ENCODE results near the gene URI1. TPM values are rescaled to one million over a fixed set of nuclear protein-coding genes. Genes with fewer than 3 reads are reported as not detected.
"Not testable (repeated sequence)": the region's sequence is repeated elsewhere in the genome, so short reads cannot be mapped to it uniquely, and the experiment has no call there.

URI1 gene
- total RNA-seq, result 10 to 100 TPM; 67.4 to 69.4 TPM

- ChIA-PET CTCF (interaction anchor here (0.5 to 1.1 kb wide), 4 partner anchors 57 to 88 kb away, joined by 3 to 4 read pairs (median 4); no protein-coding TSS in a partner anchor), POLR2A (interaction anchor here (0.5 to 1.4 kb wide), 10 partner anchors 16 to 336 kb away, joined by 3 to 4 read pairs (median 3); partner anchors contain the start of gene POP4)
These were observed at the start of gene URI1 for GRCh38 chr19:29941828-29942403. URI1 (plus strand) TSS chr19:29942239; CDS start chr19:29942548, 309 bp downstream.

GRCh38 chr19:29893606-29894284, 48.3 kb upstream of the URI1 start:
- ChIA-PET POLR2A (no interaction called here), CTCF (no interaction called here)

- ChIA-PET POLR2A (no interaction called here), CTCF (interaction anchor here (0.6 to 1.1 kb wide), 2 partner anchors 37 to 67 kb away, joined by 3 read pairs; no protein-coding TSS in a partner anchor)
These were observed 45.2 kb upstream of the URI1 start for GRCh38 chr19:29896802-29897201.

GRCh38 chr19:29897466-29897865, 44.6 kb upstream of the URI1 start:
- ChIA-PET CTCF (interaction anchor here (0.6 to 1.1 kb wide), 2 partner anchors 38 to 67 kb away, joined by 3 read pairs; no protein-coding TSS in a partner anchor), POLR2A (no interaction called here)

GRCh38 chr19:29904017-29904416, 38.0 kb upstream of the URI1 start:
- ChIA-PET POLR2A (no interaction called here), CTCF (no interaction called here)

GRCh38 chr19:29908963-29909944, 32.8 kb upstream of the URI1 start:
- POLR2A ChIA-PET, result no interaction called here
- CTCF ChIA-PET, result no interaction called here

GRCh38 chr19:29914933-29915332, 27.1 kb upstream of the URI1 start:
- POLR2A ChIA-PET, result no interaction called here
- CTCF ChIA-PET, result no interaction called here

- POLR2A ChIA-PET, CTCF ChIA-PET: not testable (repeated sequence)
These were observed 26.2 kb upstream of the URI1 start for GRCh38 chr19:29915832-29916231.

- CTCF ChIA-PET, result no interaction called here
These were observed 24.1 kb upstream of the URI1 start for GRCh38 chr19:29917911-29918310.

GRCh38 chr19:29918891-29919290, 23.1 kb upstream of the URI1 start:
- CTCF ChIA-PET, result no interaction called here
- POLR2A ChIA-PET, result no interaction called here

More at GRCh38 chr19:29917911-29918310, 24.1 kb upstream of the URI1 start:
- POLR2A ChIA-PET, result no interaction called here

- POLR2A ChIA-PET, result no interaction called here
- CTCF ChIA-PET, result interaction anchor here (0.6 to 1.2 kb wide), 2 partner anchors 38 to 163 kb away, joined by 3 read pairs; no protein-coding TSS in a partner anchor
These were observed 19.1 kb upstream of the URI1 start for GRCh38 chr19:29922972-29923371.

- CTCF ChIA-PET, result interaction anchor here (0.6 to 1.2 kb wide), 2 partner anchors 37 to 194 kb away, joined by 3 to 4 read pairs; no protein-coding TSS in a partner anchor
- POLR2A ChIA-PET, result no interaction called here
These were observed 18.4 kb upstream of the URI1 start for GRCh38 chr19:29923653-29924052.

GRCh38 chr19:29926031-29926430, 16.0 kb upstream of the URI1 start:
- ChIA-PET CTCF (no interaction called here), POLR2A (interaction anchor here (0.6 kb wide), 1 partner anchor 16 kb away, joined by 4 read pairs; the partner anchor contains the start of gene URI1)

- ChIA-PET CTCF (interaction anchor here (1.5 kb wide), 1 partner anchor 198 kb away, joined by 3 read pairs; no protein-coding TSS in a partner anchor), POLR2A (no interaction called here)
These were observed 15.2 kb upstream of the URI1 start for GRCh38 chr19:29926801-29927200.

GRCh38 chr19:29927944-29928625, 14.0 kb upstream of the URI1 start:
- POLR2A ChIA-PET, result no interaction called here
- CTCF ChIA-PET, result interaction anchor here (0.7 to 1.5 kb wide), 2 partner anchors 142 to 200 kb away, joined by 3 to 5 read pairs; no protein-coding TSS in a partner anchor

GRCh38 chr19:29928831-29929230, 13.2 kb upstream of the URI1 start:
- CTCF ChIA-PET, result no interaction called here
- POLR2A ChIA-PET, result no interaction called here

GRCh38 chr19:29934257-29934656, 7.8 kb upstream of the URI1 start:
- CTCF ChIA-PET, result no interaction called here
- POLR2A ChIA-PET, result no interaction called here

- CTCF ChIA-PET, result no interaction called here
- POLR2A ChIA-PET, result no interaction called here
These were observed 7.3 kb upstream of the URI1 start for GRCh38 chr19:29934781-29935180.

GRCh38 chr19:29936409-29936808, 5.6 kb upstream of the URI1 start:
- ChIA-PET POLR2A (no interaction called here), CTCF (no interaction called here)

Measured in activated CD8-positive, alpha-beta memory T cell treated with anti-CD3 and anti-CD28 coated beads for 36 hours (primary cell).